B cell (primary cell): Measurements from ENCODE around the gene ORM1. TPM values are rescaled to one million over a fixed set of nuclear protein-coding genes. Genes with fewer than 3 reads are reported as not detected.

Source experiments
- ATAC-seq: fragments of 200-7000 bp; cut with Tn5 transposase; one replicate; pipeline ENCODE4 v1.10.0; 2021; ENCODE audit warnings: low read depth, mild to moderate bottlenecking, moderate number of reproducible peaks, moderate library complexity
- CTCF ChIA-PET: fragments of 350-600 bp; sonication (Branson Sonifier 250); formaldehyde crosslinking; loops from one replicate; lab custom pipeline; 2021; ENCODE audit warnings: antibody characterized with exemption, inconsistent platforms; lab: Charles Lee
- POLR2A ChIA-PET: fragments of 350-600 bp; sonication (Branson Sonifier 250); formaldehyde crosslinking; loops from one replicate; lab custom pipeline; 2021; ENCODE audit warnings: antibody characterized with exemption; lab: Charles Lee
- DNase-seq: peaks from one replicate; pipeline ENCODE4 v3.0.0; 2013
- H2AFZ ChIP-seq: 2 replicates; pipeline ENCODE4 v1.6.1; 2012; ENCODE audit warnings: mild to moderate bottlenecking, low read depth, low read length; ENCODE audit not compliant: insufficient read depth, poor library complexity, severe bottlenecking
- H3K27ac ChIP-seq, 2 donors: 1 replicate in 1 of 2; 2 replicates in 1 of 2; pipeline ENCODE4 v1.5.1; 2012 to 2013; ENCODE audit warnings: low read length in 2 of 2, mild to moderate bottlenecking in 2 of 2, moderate library complexity in 1 of 2
- H3K27me3 ChIP-seq, 4 experiments: fragments of 200-600 bp in 1 of 4; sonication (generic) in 1 of 4; replicated peaks in 1 of 4; 1 replicate in 2 of 4; 2 replicates in 2 of 4; pipeline versions ENCODE4 v1.6.1 to v1.7.0; 2013 to 2016; ENCODE audit warnings: low read length in 3 of 4, mild to moderate bottlenecking in 2 of 4, mixed read lengths in 1 of 4, moderate library complexity in 1 of 4; ENCODE audit not compliant: insufficient read depth in 4 of 4, control insufficient read depth in 3 of 4; ENCODE audit errors: control extremely low read depth in 1 of 4
- H3K36me3 ChIP-seq, 2 experiments: replicated peaks in 1 of 2; 1 replicate in 1 of 2; 2 replicates in 1 of 2; pipeline versions ENCODE4 v1.6.1 to v1.7.1; 2013; ENCODE audit warnings: low read length in 1 of 2; ENCODE audit not compliant: insufficient read depth in 2 of 2, control insufficient read depth in 1 of 2; ENCODE audit errors: control extremely low read depth in 1 of 2, extremely low read depth in 1 of 2
- H3K4me1 ChIP-seq, 2 donors: fragments of 200-600 bp in 1 of 2; sonication (generic) in 1 of 2; 1 replicate in 1 of 2; 2 replicates in 1 of 2; pipeline versions ENCODE4 v1.5.1 to v1.6.1; 2013 to 2017; ENCODE audit warnings: low read length in 2 of 2; ENCODE audit not compliant: control insufficient read depth in 2 of 2, insufficient read depth in 2 of 2
- H3K4me2 ChIP-seq: replicated peaks from 2 replicates; pipeline ENCODE3; 2012; ENCODE audit warnings: mild to moderate bottlenecking, low read depth, low read length; ENCODE audit not compliant: poor library complexity, severe bottlenecking
- H3K4me3 ChIP-seq, 5 experiments: fragments of 200-600 bp in 1 of 5; sonication (generic) in 1 of 5; 1 replicate in 3 of 5; 2 replicates in 2 of 5; pipeline versions ENCODE4 v1.5.1 to v1.7.0; 2011 to 2016; ENCODE audit warnings: low read length in 4 of 5, mild to moderate bottlenecking in 4 of 5, low read depth in 2 of 5, control low read depth in 1 of 5, moderate library complexity in 1 of 5; ENCODE audit not compliant: insufficient read depth in 1 of 5; ENCODE audit errors: control extremely low read depth in 1 of 5, extremely low read depth in 1 of 5
- H3K79me2 ChIP-seq: fragments of 200-600 bp; sonication (generic); one replicate; pipeline ENCODE4 v1.6.0; 2016; ENCODE audit warnings: low read length; ENCODE audit not compliant: control insufficient read depth, insufficient read depth
- H3K9ac ChIP-seq: fragments of 200-600 bp; sonication (generic); 2 replicates; pipeline ENCODE4 v1.6.1; 2017; ENCODE audit warnings: mild to moderate bottlenecking, low read length, moderate library complexity
- H3K9me3 ChIP-seq, 3 donors: one replicate each; pipeline versions ENCODE4 v1.6.1 to v1.7.1; 2013; ENCODE audit warnings: low read length in 2 of 3; ENCODE audit not compliant: control insufficient read depth in 2 of 3, insufficient read depth in 1 of 3; ENCODE audit errors: control extremely low read depth in 1 of 3
- H4K20me1 ChIP-seq: 2 replicates; pipeline ENCODE4 v1.6.0; 2012; ENCODE audit warnings: mild to moderate bottlenecking, low read length; ENCODE audit not compliant: insufficient read depth, control insufficient read depth, poor library complexity, severe bottlenecking
- H3K27ac Mint-ChIP-seq: one replicate; pipeline ENCODE4 v1.8.0; 2021; ENCODE audit warnings: mixed read lengths
- H3K27me3 Mint-ChIP-seq: one replicate; pipeline ENCODE4 v1.8.0; 2021; ENCODE audit warnings: mixed read lengths
- H3K4me1 Mint-ChIP-seq: one replicate; pipeline ENCODE4 v1.8.0; 2021; ENCODE audit warnings: mixed read lengths
- H3K4me3 Mint-ChIP-seq: one replicate; pipeline ENCODE4 v1.8.0; 2021; ENCODE audit warnings: mixed read lengths
- H3K9me3 Mint-ChIP-seq: one replicate; pipeline ENCODE4 v1.8.0; 2022; ENCODE audit warnings: mixed read lengths; ENCODE audit not compliant: insufficient read depth
- EZH2 ChIP-seq: IDR thresholded peaks from 2 replicates; pipeline ENCODE4 v1.6.1; 2012; ENCODE audit warnings: borderline replicate concordance, low read depth, mild to moderate bottlenecking, moderate library complexity, low read length; ENCODE audit not compliant: insufficient read depth, poor library complexity, severe bottlenecking
- WGBS: methylation state at CpG from one replicate; pipeline ENCODE4 v1.1.5; 2013; ENCODE audit warnings: missing lambda C conversion rate; ENCODE audit not compliant: insufficient coverage; 5-methylcytosine and 5-hydroxymethylcytosine counted together
- intact Hi-C: fragments of 100-400 bp; cut with micrococcal nuclease; formaldehyde crosslinking; loops from one replicate; pipeline ENCODE4 v1.10.0; 2022
- polyA plus RNA-seq: library from polyadenylated mRNA; depleted of rRNA; stranded (reverse); fragments of >200 nt; gene quantifications from 2 replicates; pipeline ENCODE4 v1.2.3, GENCODE V29; 2012
- total RNA-seq, 2 donors: library from RNA; stranded (reverse); fragments of 120-200 nt in 1 of 2; gene quantifications; 1 replicate in 1 of 2; 2 replicates in 1 of 2; pipeline versions ENCODE4 v1.2.3 to v1.2.4, GENCODE V29; 2013 to 2022
- TF ChIP-seq, protein P1 (sequence below): fragments of 200-600 bp; IDR thresholded peaks from one replicate; pipeline ENCODE4 v1.8.0; 2022; ENCODE audit warnings: antibody characterized with exemption, mild to moderate bottlenecking

Gene ORM1
- total and polyA plus RNA-seq, 2 donors (not counting 1 experiment from before 2014, with no cell fraction given) = 0.13 TPM; not detected in 1

GRCh38 chr9:114373960-114374730 is 51.2 kb downstream of the ORM1 start:
- ATAC-seq (no peak), DNase-seq (peak; percentile 44)
- peaks cover 7 to 88% of the 10 kb centered on the region in 2 experiments for H3K36me3 ChIP-seq
- H3K4me2 ChIP-seq = peak overlapping the region; percentile 75
- peak overlapping the region; percentile 97 for H3K27ac Mint-ChIP-seq
- WGBS = 86% methylated on average over 11 of the region's 16 CpGs
- H3K79me2 ChIP-seq = peaks cover 61% of the 10 kb centered on the region
- peaks cover 92% of the 10 kb centered on the region for H3K4me1 Mint-ChIP-seq
- H3K27me3 Mint-ChIP-seq = no peaks in the 10 kb centered on the region
- intact Hi-C loops = loop anchor here (1.0 to 5.0 kb wide), 5 partner anchors 10 to 78 kb away; no protein-coding TSS in a partner anchor
- no peaks in the 10 kb centered on the region for H3K27me3 ChIP-seq
- CTCF ChIA-PET = interaction anchor here (1.0 to 5.6 kb wide), 10 partner anchors 9 to 134 kb away, joined by 3 to 85 read pairs (median 4); partner anchors contain the start of gene AKNA
- POLR2A ChIA-PET = interaction anchor here (0.9 to 5.1 kb wide), 5 partner anchors 8 to 35 kb away, joined by 3 to 135 read pairs (median 5); partner anchors contain the start of gene AKNA
- H4K20me1 ChIP-seq = peaks cover 24% of the 10 kb centered on the region
- TF ChIP-seq, protein P1, sequence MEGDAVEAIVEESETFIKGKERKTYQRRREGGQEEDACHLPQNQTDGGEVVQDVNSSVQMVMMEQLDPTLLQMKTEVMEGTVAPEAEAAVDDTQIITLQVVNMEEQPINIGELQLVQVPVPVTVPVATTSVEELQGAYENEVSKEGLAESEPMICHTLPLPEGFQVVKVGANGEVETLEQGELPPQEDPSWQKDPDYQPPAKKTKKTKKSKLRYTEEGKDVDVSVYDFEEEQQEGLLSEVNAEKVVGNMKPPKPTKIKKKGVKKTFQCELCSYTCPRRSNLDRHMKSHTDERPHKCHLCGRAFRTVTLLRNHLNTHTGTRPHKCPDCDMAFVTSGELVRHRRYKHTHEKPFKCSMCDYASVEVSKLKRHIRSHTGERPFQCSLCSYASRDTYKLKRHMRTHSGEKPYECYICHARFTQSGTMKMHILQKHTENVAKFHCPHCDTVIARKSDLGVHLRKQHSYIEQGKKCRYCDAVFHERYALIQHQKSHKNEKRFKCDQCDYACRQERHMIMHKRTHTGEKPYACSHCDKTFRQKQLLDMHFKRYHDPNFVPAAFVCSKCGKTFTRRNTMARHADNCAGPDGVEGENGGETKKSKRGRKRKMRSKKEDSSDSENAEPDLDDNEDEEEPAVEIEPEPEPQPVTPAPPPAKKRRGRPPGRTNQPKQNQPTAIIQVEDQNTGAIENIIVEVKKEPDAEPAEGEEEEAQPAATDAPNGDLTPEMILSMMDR = no peak
- TF ChIP-seq EZH2 = no peak
- H3K4me1 ChIP-seq = peaks cover 87 to 96% of the 10 kb centered on the region in 2 donors
- no peaks in the 10 kb centered on the region for H3K9me3 Mint-ChIP-seq
- H3K27ac ChIP-seq = peak overlapping the region; percentile 87 to 92
- H3K9ac ChIP-seq = peak overlapping the region; percentile 38
- H3K4me3 ChIP-seq = no peak overlapping the region
- no peak overlapping the region for H2AFZ ChIP-seq
- no peaks in the 10 kb centered on the region for H3K9me3 ChIP-seq
- H3K4me3 Mint-ChIP-seq = peak overlapping the region; percentile 51
